ENCODE measurements around the gene OR5D18. TPM values are rescaled to one million over a fixed set of nuclear protein-coding genes. Genes with fewer than 3 reads are reported as not detected.

OR5D18 gene
- not detected in 2 replicates for total RNA-seq (2016; rRNA removed; fragmentation: Illumina TruSeq; extraction: Trizol)
- total RNA-seq (2016; cell fraction: cytosol; rRNA removed; fragmentation: Illumina TruSeq; extraction: Trizol; ENCODE audit: low read depth), result not detected in 2 replicates
- not detected in 2 replicates for total RNA-seq (2016; cell fraction: insoluble cytoplasmic fraction; rRNA removed; fragmentation: Illumina TruSeq; extraction: Trizol)
- total RNA-seq (2016; cell fraction: membrane; rRNA removed; fragmentation: Illumina TruSeq; extraction: Trizol), result not detected in 2 replicates
- total RNA-seq (2016; cell fraction: nucleus; rRNA removed; fragmentation: Illumina TruSeq; extraction: Trizol), result not detected in 2 replicates
- not detected in 2 replicates for polyA plus RNA-seq (2011; rRNA removed)
- not detected in 2 replicates for polyA plus RNA-seq (2011; cell fraction: cytosol; rRNA removed)
- polyA plus RNA-seq (2011; cell fraction: nucleus; rRNA removed), result not detected in 2 replicates
- polyA plus RNA-seq (2012), result not detected in 2 replicates
- not detected in 2 replicates for polyA plus RNA-seq (2016; cell fraction: cytosol; fragmentation: Illumina TruSeq; extraction: Trizol; ENCODE audit: low read depth)
- not detected in 2 replicates for polyA plus RNA-seq (2016; cell fraction: insoluble cytoplasmic fraction; fragmentation: Illumina TruSeq; extraction: Trizol; ENCODE audit: low read depth)
- not detected in 2 replicates for polyA plus RNA-seq (2016; cell fraction: membrane; fragmentation: Illumina TruSeq; extraction: Trizol; ENCODE audit: low read depth)
- polyA plus RNA-seq (2016; cell fraction: nucleus; fragmentation: Illumina TruSeq; extraction: Trizol; ENCODE audit: insufficient read depth, low read depth), result not detected in 2 replicates
- polyA minus RNA-seq (2011; rRNA and poly(A)+ RNA removed; ENCODE audit: low replicate concordance), result not detected in 2 replicates
- polyA minus RNA-seq (2011; cell fraction: cytosol; rRNA and poly(A)+ RNA removed), result not detected in 2 replicates
- polyA minus RNA-seq (2011; cell fraction: nucleus; rRNA and poly(A)+ RNA removed), result not detected in 2 replicates
- not detected for Bru-seq, nascent RNA
- not detected for BruChase-seq, experiment 1, labeled RNA remaining after a 6-hour chase
- BruChase-seq, experiment 2, labeled RNA remaining after a 2-hour chase, result not detected
- long read RNA-seq, experiment 1, result 0 reads
- long read RNA-seq, experiment 2, result 0 reads

- BruUV-seq (replicated peaks), result no TSS peak
- intact Hi-C loops (cut with micrococcal nuclease; ENCODE audit: unreplicated experiment), result no loop called here
- Histone ChIP-seq H3K27me3 (ENCODE audit: control insufficient read depth in 1 of 2, insufficient read depth in 2 of 2, low read length in 2 of 2) (no peaks in the 10 kb centered on the region), H2AFZ (ENCODE audit: low read length) (no peak within 1 kb of the TSS), H3K36me3 (replicated peaks in 1 of 2; ENCODE audit: control insufficient read depth in 1 of 2, insufficient read depth in 2 of 2, low read length in 2 of 2) (no peaks in the 10 kb centered on the region), H3K4me2 (ENCODE audit: low read depth, low read length) (no peak within 1 kb of the TSS), H3K79me2 (ENCODE audit: insufficient read depth, low read length) (no peaks in the 10 kb centered on the region), H3K9ac (ENCODE audit: insufficient read depth, low read depth, low read length) (no peak within 1 kb of the TSS), H3K9me3 (ENCODE audit: low read length) (peaks cover 36% of the 10 kb centered on the region), H3K4me3 (replicated peaks in 1 of 3; ENCODE audit: insufficient read depth in 1 of 3, low read depth in 2 of 3, low read length in 3 of 3) (no peak within 1 kb of the TSS), H3K27ac (ENCODE audit: extremely low read length, insufficient read depth, low read length) (no peak within 1 kb of the TSS), H3K4me1 (ENCODE audit: insufficient read depth, low read length) (no peaks in the 10 kb centered on the region), H4K20me1 (ENCODE audit: insufficient read depth, low read length) (no peaks in the 10 kb centered on the region)
- DNase-seq (ENCODE audit: low spot score) (no peak), FAIRE-seq (no peak), ATAC-seq (no peak)
- POLR2A ChIA-PET, result no interaction called here
- CTCF ChIA-PET (ENCODE audit: low intra/inter-chr PET ratio, low total read pairs), result no interaction called here
- no peak for TF ChIP-seq KDM2A (CRISPR knock-in tag; IDR thresholded peaks at IDR 0.05; ENCODE audit: borderline replicate concordance, low read depth)
- TF ChIP-seq GPBP1L1 (CRISPR knock-in tag; IDR thresholded peaks at IDR 0.05), result no peak
- no peak for TF ChIP-seq MEF2D (CRISPR knock-in tag; IDR thresholded peaks at IDR 0.05)
- TF ChIP-seq SALL2 (CRISPR knock-in tag; IDR thresholded peaks at IDR 0.05), result no peak
- TF ChIP-seq CBX5 (CRISPR knock-in tag; IDR thresholded peaks at IDR 0.05; ENCODE audit: borderline replicate concordance), result no peak
- no peak for TF ChIP-seq NFAT5 (CRISPR knock-in tag; IDR thresholded peaks at IDR 0.05)
- WGBS (ENCODE audit: low lambda C conversion rate), result 23% methylated on average over 5 of the region's 5 CpGs
- in situ Hi-C loops (cut with HindIII; ENCODE audit: extremely low pct_ligation_motif_present, low pct_unique_long_range_greater_than_20kb), result no loop called here
Measured at GRCh38 chr11:55819330-55819729, at the start of gene OR5D18. Gene OR5D18, plus strand, starts transcription at chr11:55819630. Its CDS starts 0 bp downstream, at chr11:55819630.
